Measurements from ENCODE around the gene TEX51.

The TEX51 gene

DNA sequence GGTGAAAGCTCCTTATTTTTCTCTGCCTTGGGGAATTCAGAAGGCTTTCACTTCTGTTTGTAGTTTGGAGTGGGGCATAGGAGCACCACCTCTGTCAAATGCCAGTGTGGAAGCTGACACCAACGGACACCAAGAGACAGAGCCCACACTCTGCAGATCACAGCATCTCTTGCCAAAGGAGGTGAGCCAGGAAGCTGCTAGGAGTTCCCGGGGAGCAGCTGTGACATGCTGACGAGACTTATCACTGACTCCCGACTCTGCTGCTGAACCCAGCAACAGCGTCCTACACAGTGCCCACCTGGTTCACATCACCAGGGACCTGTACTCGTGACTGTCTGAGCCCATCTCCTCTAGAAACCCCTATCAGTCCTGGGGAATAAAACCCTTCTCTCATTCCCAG lies 8.1 kb downstream of the TEX51 start:
- Histone ChIP-seq H2AFZ (ENCODE audit: low read depth, low read length, severe bottlenecking) (no peak overlapping the region), H3K9me2 (replicated peaks; ENCODE audit: insufficient read depth, low read length) (no peaks in the 10 kb centered on the region), H3K79me2 (ENCODE audit: insufficient read depth, low read length) (no peaks in the 10 kb centered on the region), H3F3A (ENCODE audit: insufficient read depth) (no peaks in the 10 kb centered on the region), H3K9ac (ENCODE audit: low read length) (no peak overlapping the region), H3K9me3 (ENCODE audit: insufficient read depth, low read length) (no peaks in the 10 kb centered on the region), H3K4me2 (ENCODE audit: low read depth, low read length, poor library complexity, severe bottlenecking) (no peak overlapping the region), H3K27ac (ENCODE audit: low read depth, low read length) (no peak overlapping the region), H3K36me3 (ENCODE audit: low read length) (no peaks in the 10 kb centered on the region), H3K4me3 (ENCODE audit: insufficient read depth, low read length, poor library complexity, severe bottlenecking) (no peak overlapping the region), H4K20me1 (ENCODE audit: low read depth, low read length) (no peaks in the 10 kb centered on the region), H3K27me3 (ENCODE audit: low read length) (no peaks in the 10 kb centered on the region)
- TF ChIP-seq EZH2phosphoT487 (conservative IDR thresholded peaks at IDR 0.05; ENCODE audit: low read length): no peak
- TF ChIP-seq, protein P1, sequence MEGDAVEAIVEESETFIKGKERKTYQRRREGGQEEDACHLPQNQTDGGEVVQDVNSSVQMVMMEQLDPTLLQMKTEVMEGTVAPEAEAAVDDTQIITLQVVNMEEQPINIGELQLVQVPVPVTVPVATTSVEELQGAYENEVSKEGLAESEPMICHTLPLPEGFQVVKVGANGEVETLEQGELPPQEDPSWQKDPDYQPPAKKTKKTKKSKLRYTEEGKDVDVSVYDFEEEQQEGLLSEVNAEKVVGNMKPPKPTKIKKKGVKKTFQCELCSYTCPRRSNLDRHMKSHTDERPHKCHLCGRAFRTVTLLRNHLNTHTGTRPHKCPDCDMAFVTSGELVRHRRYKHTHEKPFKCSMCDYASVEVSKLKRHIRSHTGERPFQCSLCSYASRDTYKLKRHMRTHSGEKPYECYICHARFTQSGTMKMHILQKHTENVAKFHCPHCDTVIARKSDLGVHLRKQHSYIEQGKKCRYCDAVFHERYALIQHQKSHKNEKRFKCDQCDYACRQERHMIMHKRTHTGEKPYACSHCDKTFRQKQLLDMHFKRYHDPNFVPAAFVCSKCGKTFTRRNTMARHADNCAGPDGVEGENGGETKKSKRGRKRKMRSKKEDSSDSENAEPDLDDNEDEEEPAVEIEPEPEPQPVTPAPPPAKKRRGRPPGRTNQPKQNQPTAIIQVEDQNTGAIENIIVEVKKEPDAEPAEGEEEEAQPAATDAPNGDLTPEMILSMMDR (IDR thresholded peaks at IDR 0.05; ENCODE audit: insufficient read depth, low read length, poor library complexity, severe bottlenecking): no peak

GRCh38 chr2:126907671-126908070 lies 9.0 kb downstream of the TEX51 start:
- H4K20me1 ChIP-seq (ENCODE audit: low read depth, low read length): no peaks in the 10 kb centered on the region
- no peak overlapping the region for H3K9ac ChIP-seq (ENCODE audit: low read length)
- no peak overlapping the region for H3K27ac ChIP-seq (ENCODE audit: low read depth, low read length)
- no peak for TF ChIP-seq EZH2phosphoT487 (conservative IDR thresholded peaks at IDR 0.05; ENCODE audit: low read length)
- TF ChIP-seq, protein P1 (IDR thresholded peaks at IDR 0.05; ENCODE audit: insufficient read depth, low read length, poor library complexity, severe bottlenecking): no peak
- no peaks in the 10 kb centered on the region for H3K36me3 ChIP-seq (ENCODE audit: low read length)
- no peak overlapping the region for H3K4me3 ChIP-seq (ENCODE audit: insufficient read depth, low read length, poor library complexity, severe bottlenecking)
- H3K4me2 ChIP-seq (ENCODE audit: low read depth, low read length, poor library complexity, severe bottlenecking): no peak overlapping the region
- no peaks in the 10 kb centered on the region for H3K9me2 ChIP-seq (replicated peaks; ENCODE audit: insufficient read depth, low read length)
- H3K9me3 ChIP-seq (ENCODE audit: insufficient read depth, low read length): no peaks in the 10 kb centered on the region
- H3K79me2 ChIP-seq (ENCODE audit: insufficient read depth, low read length): no peaks in the 10 kb centered on the region
- H2AFZ ChIP-seq (ENCODE audit: low read depth, low read length, severe bottlenecking): no peak overlapping the region
- H3F3A ChIP-seq (ENCODE audit: insufficient read depth): no peaks in the 10 kb centered on the region
- no peaks in the 10 kb centered on the region for H3K27me3 ChIP-seq (ENCODE audit: low read length)

DNA sequence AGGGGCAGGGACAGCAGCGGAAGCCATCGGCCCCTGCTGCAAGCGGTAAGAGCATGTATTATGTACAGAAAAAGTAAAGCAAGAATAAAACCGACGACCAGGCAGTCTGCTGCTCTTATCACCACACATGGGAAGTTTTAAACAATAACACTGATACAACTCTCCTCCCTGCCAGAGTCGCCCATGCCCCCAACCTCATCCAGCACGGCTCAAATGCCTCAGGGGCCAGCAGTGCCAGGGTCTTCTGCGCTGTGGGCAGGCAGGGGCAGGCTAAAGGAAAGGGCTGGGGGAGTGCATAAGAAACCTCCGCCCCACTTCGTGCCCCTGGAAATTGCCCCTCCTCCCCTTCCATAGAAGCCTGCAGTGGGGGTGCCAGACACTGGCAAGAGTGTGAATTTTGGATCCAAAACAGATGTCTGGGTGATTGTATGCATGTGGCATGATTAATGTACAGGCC lies 10.1 kb downstream of the TEX51 start:
- Histone ChIP-seq H3K9me2 (replicated peaks; ENCODE audit: insufficient read depth, low read length) (no peaks in the 10 kb centered on the region), H3K27ac (ENCODE audit: low read depth, low read length) (no peak overlapping the region), H3K4me2 (ENCODE audit: low read depth, low read length, poor library complexity, severe bottlenecking) (no peak overlapping the region), H3K27me3 (ENCODE audit: low read length) (no peaks in the 10 kb centered on the region), H2AFZ (ENCODE audit: low read depth, low read length, severe bottlenecking) (no peak overlapping the region), H3K4me3 (ENCODE audit: insufficient read depth, low read length, poor library complexity, severe bottlenecking) (no peak overlapping the region), H4K20me1 (ENCODE audit: low read depth, low read length) (no peaks in the 10 kb centered on the region), H3F3A (ENCODE audit: insufficient read depth) (no peaks in the 10 kb centered on the region), H3K36me3 (ENCODE audit: low read length) (no peaks in the 10 kb centered on the region), H3K9ac (ENCODE audit: low read length) (no peak overlapping the region), H3K9me3 (ENCODE audit: insufficient read depth, low read length) (no peaks in the 10 kb centered on the region), H3K79me2 (ENCODE audit: insufficient read depth, low read length) (no peaks in the 10 kb centered on the region)
- TF ChIP-seq, protein P1 (IDR thresholded peaks at IDR 0.05; ENCODE audit: insufficient read depth, low read length, poor library complexity, severe bottlenecking): no peak
- TF ChIP-seq EZH2phosphoT487 (conservative IDR thresholded peaks at IDR 0.05; ENCODE audit: low read length): no peak

Measured in SU-DHL-6 (cell line).